K562 (cell line): ENCODE results near the gene KLK13. TPM values are rescaled to one million over a fixed set of nuclear protein-coding genes. Genes with fewer than 3 reads are reported as not detected.

ENCODE experiments used
- ATAC-seq: fragments of 200-7000 bp; cut with Tn5 transposase; 3 replicates; pipeline ENCODE4 v1.9.1; 2020; ENCODE audit warnings: moderate library complexity
- BruUV-seq: library from RNA; stranded (reverse); fragments of 400-500 nt; replicated peaks from 2 replicates; lab custom pipeline; 2021; lab: Mats Ljungman, UMichigan
- CTCF ChIA-PET: fragments of 300-600 bp; formaldehyde crosslinking; extraction: SDS; loops from one replicate; lab custom pipeline; 2021; ENCODE audit warnings: low intra/inter-chr PET ratio; lab: Yijun Ruan, JAX
- POLR2A ChIA-PET: fragments of 300-600, 350-650 bp; sonication (Branson Sonifier 250); formaldehyde crosslinking; extraction: SDS; loops from one replicate; lab custom pipeline; 2021; ENCODE audit warnings: antibody characterized with exemption, inconsistent platforms; lab: Yijun Ruan, JAX
- DNase-seq, 4 experiments: peaks; one replicate each; pipeline versions ENCODE4 v3.0.0 to v3.0.0-alpha.2; 2011 to 2018; ENCODE audit warnings: low spot score in 3 of 4, mixed read lengths in 3 of 4; ENCODE audit errors: extremely low read depth in 1 of 4
- FAIRE-seq: peaks from 2 replicates; lab custom pipeline; 2011; peaks lifted over from hg19 to GRCh38; lab: Jason Lieb, UNC
- H2AFZ ChIP-seq: 2 replicates; pipeline ENCODE4 v1.6.0; 2011; ENCODE audit warnings: low read depth, low read length, control low read depth, inconsistent platforms
- H3K27ac ChIP-seq: fragments of 200-600 bp; 3 replicates; pipeline ENCODE4 v1.8.0; 2011; ENCODE audit warnings: low read depth, mild to moderate bottlenecking, control low read depth, inconsistent platforms, low read length, moderate library complexity, mixed read lengths; ENCODE audit errors: extremely low read depth
- H3K27me3 ChIP-seq, 2 experiments: fragments of 300-600 bp in 1 of 2; 2 replicates in 1 of 2; 3 replicates in 1 of 2; pipeline versions ENCODE4 v1.6.0 to v1.8.0; 2011; ENCODE audit warnings: inconsistent platforms in 2 of 2, low read length in 2 of 2, mild to moderate bottlenecking in 1 of 2, mixed read lengths in 1 of 2, moderate library complexity in 1 of 2; ENCODE audit not compliant: control insufficient read depth in 2 of 2, insufficient read depth in 2 of 2
- H3K36me3 ChIP-seq: fragments of 300-600 bp; 3 replicates; pipeline ENCODE4 v1.8.0; 2011; ENCODE audit warnings: mild to moderate bottlenecking, low read length, inconsistent platforms; ENCODE audit not compliant: control insufficient read depth, insufficient read depth
- H3K4me1 ChIP-seq, 2 experiments: fragments of 200-600 bp in 1 of 2; replicated peaks in 1 of 2; 2 replicates in 1 of 2; 3 replicates in 1 of 2; pipeline versions ENCODE4 v1.5.1 to v1.8.0; 2011; ENCODE audit warnings: inconsistent platforms in 2 of 2, low read length in 2 of 2, mild to moderate bottlenecking in 1 of 2, mixed read lengths in 1 of 2, moderate library complexity in 1 of 2; ENCODE audit not compliant: control insufficient read depth in 2 of 2, insufficient read depth in 2 of 2
- H3K4me2 ChIP-seq: 2 replicates; pipeline ENCODE4 v1.6.1; 2011; ENCODE audit warnings: low read length, control low read depth, inconsistent platforms, mixed read lengths; ENCODE audit not compliant: insufficient read depth
- H3K4me3 ChIP-seq: fragments of 200-600 bp; sonication (generic), shearing (Covaris generic); 2 replicates; pipeline ENCODE4 v1.5.1; 2016; ENCODE audit warnings: control low read depth, inconsistent platforms
- H3K79me2 ChIP-seq: fragments of 200-600 bp; 3 replicates; pipeline ENCODE4 v1.8.0; 2011; ENCODE audit warnings: low read length, inconsistent platforms; ENCODE audit not compliant: control insufficient read depth, insufficient read depth
- H3K9ac ChIP-seq, 2 experiments: 2 replicates each; pipeline versions ENCODE4 v1.6.0 to v1.6.1; 2011; ENCODE audit warnings: low read depth in 2 of 2, low read length in 2 of 2, control low read depth in 1 of 2, inconsistent platforms in 1 of 2, mild to moderate bottlenecking in 1 of 2, mixed read lengths in 1 of 2; ENCODE audit not compliant: insufficient read depth in 1 of 2
- H3K9me1 ChIP-seq: one replicate; pipeline ENCODE4 v1.6.0; 2011; ENCODE audit warnings: inconsistent platforms, mild to moderate bottlenecking, low read length, moderate library complexity; ENCODE audit not compliant: control insufficient read depth, insufficient read depth
- H3K9me3 ChIP-seq: replicated peaks from 2 replicates; pipeline ENCODE4 v1.5.1; 2011; ENCODE audit warnings: low read depth, low read length, inconsistent platforms; ENCODE audit not compliant: control insufficient read depth, insufficient read depth
- H4K20me1 ChIP-seq: replicated peaks from 2 replicates; pipeline ENCODE4 v1.6.1; 2011; ENCODE audit warnings: low read length, inconsistent platforms, mixed read lengths; ENCODE audit not compliant: control insufficient read depth, insufficient read depth
- NUFIP1 ChIP-seq: fragments of 450-650 bp; IDR thresholded peaks from 2 replicates; pipeline ENCODE4 v1.6.1; 2018; ENCODE audit not compliant: partially characterized antibody
- PBX2 ChIP-seq, 2 experiments: IDR thresholded peaks in 1 of 2; conservative IDR thresholded peaks in 1 of 2; 2 replicates each; pipeline ENCODE4 v1.6.1; 2016; ENCODE audit warnings: low read depth in 2 of 2, mild to moderate bottlenecking in 1 of 2, missing compliant biosample characterization in 1 of 2, missing genetic modification characterization in 1 of 2, moderate library complexity in 1 of 2
- SRF ChIP-seq, 2 experiments: fragments of 250-450, 450-650 bp in 1 of 2; sonication (Bioruptor Pico) in 1 of 2; sonication (generic) in 1 of 2; formaldehyde crosslinking; IDR thresholded peaks; 2 replicates each; pipeline versions ENCODE4 v1.5.0 to v1.5.1; 2020 to 2022; ENCODE audit warnings: mild to moderate bottlenecking in 1 of 2, missing genetic modification reagents in 1 of 2
- STAT5B ChIP-seq: fragments of 250-450 bp; sonication (Bioruptor Pico); IDR thresholded peaks from 2 replicates; pipeline ENCODE4 v1.8.0; 2021; ENCODE audit warnings: mild to moderate bottlenecking, inconsistent platforms
- XRCC4 ChIP-seq: IDR thresholded peaks from one replicate; pipeline ENCODE4 v1.6.1; 2011; ENCODE audit not compliant: insufficient read depth, insufficient read length; ENCODE audit errors: extremely low read depth
- ZNF561 ChIP-seq: fragments of 450-650 bp; formaldehyde crosslinking; conservative IDR thresholded peaks from 2 replicates; pipeline ENCODE4 v1.4.0; 2020; ENCODE audit warnings: mild to moderate bottlenecking, moderate library complexity
- ZNF76 ChIP-seq: fragments of 250-450 bp; sonication (Bioruptor Pico); IDR thresholded peaks from 2 replicates; pipeline ENCODE4 v1.4.0; 2020; ENCODE audit warnings: mild to moderate bottlenecking, moderate library complexity, borderline replicate concordance
- WGBS: fragments of 100-300 bp; shearing (Covaris generic); methylation state at CpG from one replicate; pipeline ENCODE4 v1.1.6; 2016; ENCODE audit warnings: low coverage, mixed read lengths; ENCODE audit not compliant: insufficient coverage; ENCODE audit errors: missing lambda C conversion rate; 5-methylcytosine and 5-hydroxymethylcytosine counted together
- in situ Hi-C: fragments of 300-500 bp; cut with MboI; formaldehyde crosslinking; loops from 4 replicates; pipeline ENCODE4 v1.15.0; 2018; ENCODE audit warnings: inconsistent platforms, mixed read lengths
- intact Hi-C: fragments of 100-400 bp; cut with micrococcal nuclease; formaldehyde crosslinking; loops from 2 replicates; pipeline ENCODE4 v1.14.2; 2022
- polyA plus RNA-seq, 8 experiments: library from polyadenylated mRNA; depleted of rRNA in 4 of 8; stranded (reverse) in 5 of 8; unstranded in 3 of 8; fragments of >200 nt; fragmentation: Nextera tagmentation in 2 of 8; fragmentation: Illumina TruSeq in 1 of 8; extraction: Ambion mirVana in 2 of 8; extraction: Trizol in 1 of 8; gene quantifications; 2 replicates each; pipeline versions ENCODE4 v1.2.1 to v1.2.3, GENCODE V29; 2011 to 2014; ENCODE audit warnings: inconsistent platforms in 1 of 8, missing spikeins in 1 of 8
- total RNA-seq, 7 experiments: library from RNA; depleted of rRNA in 6 of 7; stranded (reverse); fragments of >200 nt in 6 of 7; fragmentation: Illumina TruSeq in 2 of 7; extraction: Trizol in 2 of 7; gene quantifications; 2 replicates each; pipeline versions ENCODE4 v1.2.1 to v1.2.3, GENCODE V29; 2011 to 2021; ENCODE audit warnings: low replicate concordance in 1 of 7
- TF ChIP-seq, protein P1 (sequence below): sonication (generic); formaldehyde crosslinking; IDR thresholded peaks from 2 replicates; pipeline ENCODE4 v1.8.0; 2022; ENCODE audit warnings: missing genetic modification reagents, mild to moderate bottlenecking, borderline replicate concordance
- TF ChIP-seq, protein P2 (sequence below): IDR thresholded peaks from 2 replicates; pipeline ENCODE4 v1.6.1; 2016; ENCODE audit warnings: missing genetic modification characterization, missing compliant biosample characterization

KLK13 gene
- total and polyA plus RNA-seq, 9 of the 15 experiments (the other 6 are each of a cell fraction or from before 2014, with no cell fraction given) = 0.72 to 9.0 (median 2.3) TPM

GRCh38 chr19:51076631-51077213 is 11.8 kb upstream of the KLK13 start:
- no TSS peak for BruUV-seq
- TF ChIP-seq ZNF561 (no peak), PBX2 (CRISPR knock-in tag; IDR thresholded peaks at IDR 0.05; ENCODE audit: low read depth) (no peak), PBX2 (tag; conservative IDR thresholded peaks at IDR 0.05; ENCODE audit: low read depth) (no peak), XRCC4 (no peak), ZNF76 (no peak), STAT5B (CRISPR knock-in tag) (no peak), NUFIP1 (no peak), SRF (CRISPR knock-in tag; IDR thresholded peaks at IDR 0.05) (no peak)
- TF ChIP-seq, protein P1, sequence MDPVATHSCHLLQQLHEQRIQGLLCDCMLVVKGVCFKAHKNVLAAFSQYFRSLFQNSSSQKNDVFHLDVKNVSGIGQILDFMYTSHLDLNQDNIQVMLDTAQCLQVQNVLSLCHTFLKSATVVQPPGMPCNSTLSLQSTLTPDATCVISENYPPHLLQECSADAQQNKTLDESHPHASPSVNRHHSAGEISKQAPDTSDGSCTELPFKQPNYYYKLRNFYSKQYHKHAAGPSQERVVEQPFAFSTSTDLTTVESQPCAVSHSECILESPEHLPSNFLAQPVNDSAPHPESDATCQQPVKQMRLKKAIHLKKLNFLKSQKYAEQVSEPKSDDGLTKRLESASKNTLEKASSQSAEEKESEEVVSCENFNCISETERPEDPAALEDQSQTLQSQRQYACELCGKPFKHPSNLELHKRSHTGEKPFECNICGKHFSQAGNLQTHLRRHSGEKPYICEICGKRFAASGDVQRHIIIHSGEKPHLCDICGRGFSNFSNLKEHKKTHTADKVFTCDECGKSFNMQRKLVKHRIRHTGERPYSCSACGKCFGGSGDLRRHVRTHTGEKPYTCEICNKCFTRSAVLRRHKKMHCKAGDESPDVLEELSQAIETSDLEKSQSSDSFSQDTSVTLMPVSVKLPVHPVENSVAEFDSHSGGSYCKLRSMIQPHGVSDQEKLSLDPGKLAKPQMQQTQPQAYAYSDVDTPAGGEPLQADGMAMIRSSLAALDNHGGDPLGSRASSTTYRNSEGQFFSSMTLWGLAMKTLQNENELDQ (CRISPR knock-in tag) = no peak
- TF ChIP-seq, protein P2, sequence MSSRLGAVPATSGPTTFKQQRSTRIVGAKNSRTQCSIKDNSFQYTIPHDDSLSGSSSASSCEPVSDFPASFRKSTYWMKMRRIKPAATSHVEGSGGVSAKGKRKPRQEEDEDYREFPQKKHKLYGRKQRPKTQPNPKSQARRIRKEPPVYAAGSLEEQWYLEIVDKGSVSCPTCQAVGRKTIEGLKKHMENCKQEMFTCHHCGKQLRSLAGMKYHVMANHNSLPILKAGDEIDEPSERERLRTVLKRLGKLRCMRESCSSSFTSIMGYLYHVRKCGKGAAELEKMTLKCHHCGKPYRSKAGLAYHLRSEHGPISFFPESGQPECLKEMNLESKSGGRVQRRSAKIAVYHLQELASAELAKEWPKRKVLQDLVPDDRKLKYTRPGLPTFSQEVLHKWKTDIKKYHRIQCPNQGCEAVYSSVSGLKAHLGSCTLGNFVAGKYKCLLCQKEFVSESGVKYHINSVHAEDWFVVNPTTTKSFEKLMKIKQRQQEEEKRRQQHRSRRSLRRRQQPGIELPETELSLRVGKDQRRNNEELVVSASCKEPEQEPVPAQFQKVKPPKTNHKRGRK (tag) = no peak
- ATAC-seq = no peak
- in situ Hi-C loops (no loop called here), intact Hi-C loops (no loop called here)
- H2AFZ ChIP-seq = no peak overlapping the region
- no peak for DNase-seq
- peaks cover 0 to 7% of the 10 kb centered on the region in 2 experiments; a peak in 2 of 5 replicates for H3K4me1 ChIP-seq
- no peaks in the 10 kb centered on the region for H3K9me1 ChIP-seq
- no peaks in the 10 kb centered on the region for H3K79me2 ChIP-seq
- 11% methylated on average over 14 of the region's 14 CpGs for WGBS
- POLR2A ChIA-PET = interaction anchor here (0.7 to 0.9 kb wide), 2 partner anchors 46 to 702 kb away, joined by 3 read pairs; no protein-coding TSS in a partner anchor
- no peak overlapping the region for H3K4me2 ChIP-seq
- FAIRE-seq = no peak
- H3K4me3 ChIP-seq = no peak overlapping the region
- H3K36me3 ChIP-seq = no peaks in the 10 kb centered on the region
- no peak overlapping the region for H3K9ac ChIP-seq
- H4K20me1 ChIP-seq = no peaks in the 10 kb centered on the region
- no peak overlapping the region for H3K27ac ChIP-seq
- H3K9me3 ChIP-seq = no peaks in the 10 kb centered on the region; the same call in 1 of the 2 replicates
- H3K27me3 ChIP-seq = peaks cover 4 to 40% of the 10 kb centered on the region in 2 experiments; a peak in 3 of 5 replicates
- CTCF ChIA-PET = no interaction called here
